Tibial nerve (tissue), 4 donors: ENCODE data around the gene BRSK1.

Experiments
- EP300 ChIP-seq, 2 donors: sonication (generic); formaldehyde crosslinking; IDR thresholded peaks; one replicate each; pipeline ENCODE4 v1.6.1; 2017; ENCODE audit warnings: antibody characterized with exemption in 2 of 2, mild to moderate bottlenecking in 1 of 2
- POLR2A ChIP-seq, 2 donors: fragments of 450-650 bp; IDR thresholded peaks; one replicate each; pipeline ENCODE4 v1.6.1; 2017; ENCODE audit warnings: antibody characterized with exemption in 2 of 2, mild to moderate bottlenecking in 2 of 2, moderate library complexity in 2 of 2
- TF ChIP-seq, protein P1 (sequence below), 5 experiments: fragments of 200-600 bp in 3 of 5; fragments of 450-650 bp in 2 of 5; sonication (generic) in 3 of 5; IDR thresholded peaks; one replicate each; pipeline ENCODE4 v1.5.1; 2016 to 2019; ENCODE audit warnings: antibody characterized with exemption in 5 of 5, mild to moderate bottlenecking in 3 of 5, moderate library complexity in 2 of 5

DNA sequence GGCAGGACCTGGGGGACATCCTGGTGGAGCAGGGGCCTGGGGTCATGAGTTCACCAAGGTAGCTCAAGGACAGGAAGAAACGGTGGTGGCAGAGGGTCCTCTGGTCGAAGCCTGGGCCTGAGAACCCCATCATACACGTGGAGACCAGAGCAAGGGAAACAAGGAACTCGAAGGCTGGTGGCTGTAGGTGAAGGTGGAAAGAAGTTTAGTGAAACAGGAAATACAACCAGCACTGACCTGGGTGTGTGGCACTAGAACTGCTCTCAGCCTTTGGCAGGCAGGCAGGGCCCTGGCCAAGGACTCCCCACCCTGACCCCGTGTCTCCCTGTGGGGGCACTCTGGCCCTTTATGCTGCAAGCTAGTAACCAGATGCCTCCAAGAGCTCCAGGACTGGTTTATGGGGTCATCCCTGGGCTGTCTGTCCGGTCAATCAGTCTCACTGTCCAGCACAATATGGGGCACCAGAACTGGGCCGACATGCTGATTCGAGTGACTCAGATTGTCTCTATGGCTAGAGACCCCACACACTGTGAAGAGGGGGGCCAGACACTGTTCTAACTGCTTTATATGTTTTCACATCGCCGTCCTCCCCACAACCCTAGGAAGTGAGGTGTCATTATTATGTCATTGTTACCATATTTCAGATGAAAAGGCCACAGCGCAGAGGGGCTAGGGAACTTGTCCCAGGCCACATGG, 67.0 kb downstream of the BRSK1 start:
- TF ChIP-seq, protein P1, sequence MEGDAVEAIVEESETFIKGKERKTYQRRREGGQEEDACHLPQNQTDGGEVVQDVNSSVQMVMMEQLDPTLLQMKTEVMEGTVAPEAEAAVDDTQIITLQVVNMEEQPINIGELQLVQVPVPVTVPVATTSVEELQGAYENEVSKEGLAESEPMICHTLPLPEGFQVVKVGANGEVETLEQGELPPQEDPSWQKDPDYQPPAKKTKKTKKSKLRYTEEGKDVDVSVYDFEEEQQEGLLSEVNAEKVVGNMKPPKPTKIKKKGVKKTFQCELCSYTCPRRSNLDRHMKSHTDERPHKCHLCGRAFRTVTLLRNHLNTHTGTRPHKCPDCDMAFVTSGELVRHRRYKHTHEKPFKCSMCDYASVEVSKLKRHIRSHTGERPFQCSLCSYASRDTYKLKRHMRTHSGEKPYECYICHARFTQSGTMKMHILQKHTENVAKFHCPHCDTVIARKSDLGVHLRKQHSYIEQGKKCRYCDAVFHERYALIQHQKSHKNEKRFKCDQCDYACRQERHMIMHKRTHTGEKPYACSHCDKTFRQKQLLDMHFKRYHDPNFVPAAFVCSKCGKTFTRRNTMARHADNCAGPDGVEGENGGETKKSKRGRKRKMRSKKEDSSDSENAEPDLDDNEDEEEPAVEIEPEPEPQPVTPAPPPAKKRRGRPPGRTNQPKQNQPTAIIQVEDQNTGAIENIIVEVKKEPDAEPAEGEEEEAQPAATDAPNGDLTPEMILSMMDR (IDR thresholded peaks at IDR 0.05): no peak
- no peak for TF ChIP-seq POLR2A (IDR thresholded peaks at IDR 0.05)
- no peak for TF ChIP-seq EP300 (IDR thresholded peaks at IDR 0.05)
